Stomach (tissue), 9 donors: ENCODE data around the gene FZD2. TPM values are rescaled to one million over a fixed set of nuclear protein-coding genes. Genes with fewer than 3 reads are reported as not detected.

ENCODE experiments used
- DNase-seq, 2 donors: peaks; one replicate each; pipeline versions ENCODE4 v3.0.0 to v3.0.0-alpha.2; 2013 to 2019
- H3K27ac ChIP-seq, 5 donors: fragments of 200-600 bp in 4 of 5; sonication (generic) in 4 of 5; one replicate each; pipeline ENCODE4 v1.5.1; 2013 to 2019; ENCODE audit warnings: mild to moderate bottlenecking in 1 of 5, moderate library complexity in 1 of 5
- H3K27me3 ChIP-seq, 3 donors: fragments of 200-600 bp; sonication (generic); one replicate each; pipeline ENCODE4 v1.5.1; 2017 to 2019; ENCODE audit warnings: mixed run types in 1 of 3
- H3K36me3 ChIP-seq, 4 donors: fragments of 200-600 bp; sonication (generic); 1 replicate in 3 of 4; 2 replicates in 1 of 4; pipeline ENCODE4 v1.5.1; 2016 to 2019
- H3K4me1 ChIP-seq, 4 donors: fragments of 200-600 bp; sonication (generic); one replicate each; pipeline ENCODE4 v1.5.1; 2016 to 2019
- H3K4me3 ChIP-seq, 4 donors: fragments of 200-600 bp; sonication (generic) in 3 of 4; one replicate each; pipeline ENCODE4 v1.5.1; 2016 to 2019; ENCODE audit warnings: mild to moderate bottlenecking in 1 of 4
- H3K9me3 ChIP-seq, 4 donors: fragments of 200-600 bp; sonication (generic); one replicate each; pipeline ENCODE4 v1.5.1; 2016 to 2019
- EP300 ChIP-seq: sonication (generic); formaldehyde crosslinking; IDR thresholded peaks from one replicate; pipeline ENCODE4 v1.6.1; 2017; ENCODE audit warnings: antibody characterized with exemption
- POLR2A ChIP-seq, 4 donors: fragments of 450-650 bp; IDR thresholded peaks; one replicate each; pipeline ENCODE4 v1.6.1; 2016; ENCODE audit warnings: antibody characterized with exemption in 4 of 4, control low read depth in 2 of 4, mild to moderate bottlenecking in 1 of 4, moderate library complexity in 1 of 4
- POLR2AphosphoS5 ChIP-seq, 3 donors: sonication (generic); formaldehyde crosslinking; IDR thresholded peaks; one replicate each; pipeline ENCODE4 v1.6.1; 2016; ENCODE audit warnings: antibody characterized with exemption in 3 of 3
- WGBS, 5 donors: extraction: QIAGEN DNeasy Blood & Tissue Kit in 3 of 5; methylation state at CpG; one replicate each; pipeline versions ENCODE4 v1.1.5 to v1.1.7; 2013 to 2018; 5-methylcytosine and 5-hydroxymethylcytosine counted together
- intact Hi-C: fragments of 100-400 bp; cut with DNase I; formaldehyde crosslinking; loops from one replicate; pipeline ENCODE4 v1.15.1; 2023; ENCODE audit warnings: low total_unique reads
- polyA plus RNA-seq, 3 donors: library from polyadenylated mRNA; stranded (reverse); fragments of 200-250 nt; gene quantifications; one replicate each; pipeline ENCODE4 v1.2.3, GENCODE V29; 2013
- total RNA-seq, 5 donors: library from RNA; depleted of rRNA; stranded (reverse); fragments of >200 nt; gene quantifications; one replicate each; pipeline versions ENCODE4 v1.1.0 to v1.2.3, GENCODE V29; 2014 to 2016
- TF ChIP-seq, protein P1 (sequence below), 7 experiments: fragments of 450-650 bp in 4 of 7; fragments of 200-600 bp in 3 of 7; sonication (generic) in 3 of 7; IDR thresholded peaks; one replicate each; pipeline ENCODE4 v1.5.1; 2016 to 2019; ENCODE audit warnings: antibody characterized with exemption in 7 of 7, control low read depth in 2 of 7, mild to moderate bottlenecking in 1 of 7
- donor health status: healthy with polysubstance abuse.
- donor health status: Bipolar disorder and iron deficiency.
- donor health status: healthy.

FZD2 gene
- total and polyA plus RNA-seq, 8 donors, result 0.31 to 19.3 (median 1.2) TPM; not detected in 2

- no peak for TF ChIP-seq EP300
- TF ChIP-seq, protein P1, sequence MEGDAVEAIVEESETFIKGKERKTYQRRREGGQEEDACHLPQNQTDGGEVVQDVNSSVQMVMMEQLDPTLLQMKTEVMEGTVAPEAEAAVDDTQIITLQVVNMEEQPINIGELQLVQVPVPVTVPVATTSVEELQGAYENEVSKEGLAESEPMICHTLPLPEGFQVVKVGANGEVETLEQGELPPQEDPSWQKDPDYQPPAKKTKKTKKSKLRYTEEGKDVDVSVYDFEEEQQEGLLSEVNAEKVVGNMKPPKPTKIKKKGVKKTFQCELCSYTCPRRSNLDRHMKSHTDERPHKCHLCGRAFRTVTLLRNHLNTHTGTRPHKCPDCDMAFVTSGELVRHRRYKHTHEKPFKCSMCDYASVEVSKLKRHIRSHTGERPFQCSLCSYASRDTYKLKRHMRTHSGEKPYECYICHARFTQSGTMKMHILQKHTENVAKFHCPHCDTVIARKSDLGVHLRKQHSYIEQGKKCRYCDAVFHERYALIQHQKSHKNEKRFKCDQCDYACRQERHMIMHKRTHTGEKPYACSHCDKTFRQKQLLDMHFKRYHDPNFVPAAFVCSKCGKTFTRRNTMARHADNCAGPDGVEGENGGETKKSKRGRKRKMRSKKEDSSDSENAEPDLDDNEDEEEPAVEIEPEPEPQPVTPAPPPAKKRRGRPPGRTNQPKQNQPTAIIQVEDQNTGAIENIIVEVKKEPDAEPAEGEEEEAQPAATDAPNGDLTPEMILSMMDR (IDR thresholded peaks at IDR 0.05), result no peak
- no peak for TF ChIP-seq POLR2AphosphoS5 (IDR thresholded peaks at IDR 0.05)
- no peak for TF ChIP-seq POLR2A (IDR thresholded peaks at IDR 0.05)
- 35 to 58% (median 45%) methylated on average over 9 to 15 of the region's 15 CpGs for WGBS, 5 donors
- Histone ChIP-seq H3K4me3 (no peak overlapping the region), H3K4me1 (peaks cover 0 to 13% (median 6%) of the 10 kb centered on the region in 4 donors), H3K9me3 (no peaks in the 10 kb centered on the region), H3K27ac (no peak overlapping the region), H3K36me3 (no peaks in the 10 kb centered on the region), H3K27me3 (peaks cover 0 to 46% (median 17%) of the 10 kb centered on the region in 3 donors)
- intact Hi-C loops, result no loop called here
- no peak for DNase-seq
Measured at GRCh38 chr17:44539673-44540072, 17.6 kb upstream of the FZD2 start.

DNA sequence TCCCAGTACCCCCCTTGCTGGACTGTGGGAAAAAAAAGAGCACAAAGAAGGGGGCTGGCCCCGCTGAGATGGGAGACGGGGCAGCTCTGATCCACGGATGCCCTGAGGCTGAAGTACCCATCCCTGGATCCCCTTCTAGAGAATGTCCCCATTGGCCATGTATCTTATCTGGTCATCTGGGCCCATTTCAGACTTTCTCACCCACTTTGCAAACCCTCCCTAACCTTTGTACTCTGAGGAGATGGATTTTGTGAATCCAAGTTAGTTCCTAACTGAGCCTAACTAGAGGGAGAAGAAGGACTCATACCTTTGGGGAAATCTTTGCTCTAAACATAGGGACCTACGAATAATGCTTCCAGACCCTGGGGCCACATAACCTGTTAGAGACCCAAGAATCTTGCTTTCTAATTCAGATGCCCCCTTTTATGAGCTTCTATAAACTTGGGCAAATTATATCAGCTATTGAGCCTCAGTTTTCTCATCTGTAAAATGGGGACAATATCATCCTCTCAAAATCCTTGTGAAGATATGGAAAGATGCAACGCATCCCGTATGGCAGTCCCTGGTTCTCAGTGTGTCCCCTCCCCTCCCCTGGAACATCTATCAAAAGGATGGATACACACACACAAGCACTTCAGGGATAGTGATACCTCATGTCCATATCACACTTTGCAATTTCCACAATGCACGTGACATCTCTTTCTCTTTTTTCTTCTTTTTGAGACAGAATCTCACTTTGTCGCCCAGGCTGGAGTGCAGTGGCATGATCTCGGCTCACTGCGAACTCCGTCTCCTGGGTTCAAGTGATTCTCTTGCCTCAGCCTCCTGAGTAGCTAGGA, 16.8 kb upstream of the FZD2 start:
- Histone ChIP-seq H3K27ac (no peak overlapping the region), H3K4me1 (peaks cover 0 to 13% (median 6%) of the 10 kb centered on the region in 4 donors), H3K27me3 (peaks cover 0 to 54% (median 17%) of the 10 kb centered on the region in 3 donors), H3K9me3 (no peaks in the 10 kb centered on the region), H3K4me3 (no peak overlapping the region), H3K36me3 (no peaks in the 10 kb centered on the region)
- TF ChIP-seq, protein P1 (IDR thresholded peaks at IDR 0.05), result no peak
- no peak for TF ChIP-seq POLR2AphosphoS5 (IDR thresholded peaks at IDR 0.05)
- no peak for TF ChIP-seq POLR2A (IDR thresholded peaks at IDR 0.05)
- TF ChIP-seq EP300, result no peak
- intact Hi-C loops, result no loop called here
- WGBS, 5 donors, result 86 to 89% (median 88%) methylated on average over 10 to 11 of the region's 11 CpGs
- no peak for DNase-seq

GRCh38 chr17:44541884-44542581, 15.3 kb upstream of the FZD2 start:
- no peak for DNase-seq
- Histone ChIP-seq H3K4me1 (peaks cover 0 to 13% (median 6%) of the 10 kb centered on the region in 4 donors), H3K27me3 (peaks cover 0 to 64% (median 17%) of the 10 kb centered on the region in 3 donors), H3K9me3 (no peaks in the 10 kb centered on the region), H3K27ac (no peak overlapping the region), H3K4me3 (no peak overlapping the region), H3K36me3 (no peaks in the 10 kb centered on the region)
- 44 to 63% (median 56%) methylated on average over 8 of the region's 8 CpGs for WGBS, 5 donors
- TF ChIP-seq POLR2AphosphoS5 (IDR thresholded peaks at IDR 0.05) (no peak), POLR2A (IDR thresholded peaks at IDR 0.05) (no peak), EP300 (no peak)
- TF ChIP-seq, protein P1 (IDR thresholded peaks at IDR 0.05), result no peak
- intact Hi-C loops, result no loop called here

GRCh38 chr17:44543213-44543904, 13.9 kb upstream of the FZD2 start:
- 18 to 45% (median 31%) methylated on average over 5 of the region's 5 CpGs for WGBS, 5 donors
- intact Hi-C loops, result no loop called here
- H3K4me1 ChIP-seq, result peaks cover 0 to 13% (median 6%) of the 10 kb centered on the region in 4 donors
- H3K9me3 ChIP-seq, result no peaks in the 10 kb centered on the region
- H3K27me3 ChIP-seq, result peaks cover 0 to 74% (median 17%) of the 10 kb centered on the region in 3 donors
- no peaks in the 10 kb centered on the region for H3K36me3 ChIP-seq
- no peak overlapping the region for H3K4me3 ChIP-seq
- no peak for TF ChIP-seq EP300
- no peak overlapping the region for H3K27ac ChIP-seq
- DNase-seq, result peak in 1 of 2 donors; percentile 85
